SK-N-SH (cell line): ENCODE data around the gene MAP3K5. TPM values are rescaled to one million over a fixed set of nuclear protein-coding genes. Genes with fewer than 3 reads are reported as not detected.

Source experiments
- CTCF ChIA-PET: fragments of 300-600, 350-600 bp; formaldehyde crosslinking; extraction: SDS; loops from one replicate; lab custom pipeline; 2021; lab: Yijun Ruan, JAX
- POLR2A ChIA-PET: fragments of 350-600 bp; sonication (Branson Sonifier 250); formaldehyde crosslinking; extraction: SDS; loops from one replicate; lab custom pipeline; 2020; ENCODE audit warnings: antibody characterized with exemption, inconsistent platforms; lab: Yijun Ruan, JAX
- DNase-seq: peaks from one replicate; pipeline ENCODE4 v3.0.0; 2012
- H2AFZ ChIP-seq: fragments of 200-600 bp; sonication (generic); 2 replicates; pipeline ENCODE4 v1.8.1; 2016; ENCODE audit warnings: antibody characterized with exemption, mild to moderate bottlenecking, low read depth
- H3F3A ChIP-seq: fragments of 200-600 bp; sonication (generic); replicated peaks from 2 replicates; pipeline ENCODE3; 2016; ENCODE audit warnings: antibody characterized with exemption, mild to moderate bottlenecking; ENCODE audit not compliant: insufficient read depth
- H3K27ac ChIP-seq, 2 experiments: fragments of 200-500 bp in 1 of 2; fragments of 200-600 bp in 1 of 2; sonication (Bioruptor generic) in 1 of 2; sonication (generic), shearing (Covaris generic) in 1 of 2; 2 replicates each; pipeline versions ENCODE4 v1.5.1 to v1.6.1; 2014 to 2016; ENCODE audit warnings: low read depth in 2 of 2, inconsistent platforms in 1 of 2, low read length in 1 of 2, mild to moderate bottlenecking in 1 of 2, mixed read lengths in 1 of 2
- H3K27me3 ChIP-seq: fragments of 200-600 bp; sonication (generic), shearing (Covaris generic); 2 replicates; pipeline ENCODE4 v1.6.1; 2016; ENCODE audit warnings: mixed run types; ENCODE audit not compliant: insufficient read depth
- H3K36me3 ChIP-seq, 2 experiments: fragments of 200-500 bp in 1 of 2; fragments of 200-600 bp in 1 of 2; sonication (Bioruptor generic) in 1 of 2; sonication (generic) in 1 of 2; replicated peaks in 1 of 2; 2 replicates each; pipeline versions ENCODE3 to v1.5.1; 2014 to 2016; ENCODE audit warnings: low read length in 1 of 2, mild to moderate bottlenecking in 1 of 2; ENCODE audit not compliant: insufficient read depth in 2 of 2, control insufficient read depth in 1 of 2
- H3K4me1 ChIP-seq, 2 experiments: fragments of 200-500 bp in 1 of 2; fragments of 200-600 bp in 1 of 2; sonication (Bioruptor generic) in 1 of 2; sonication (generic), shearing (Covaris generic) in 1 of 2; 2 replicates each; pipeline versions ENCODE4 v1.5.1 to v1.6.1; 2014 to 2016; ENCODE audit warnings: low read depth in 1 of 2, low read length in 1 of 2, mixed run types in 1 of 2; ENCODE audit not compliant: insufficient read depth in 2 of 2, control insufficient read depth in 1 of 2
- H3K4me2 ChIP-seq: fragments of 200-600 bp; sonication (generic), shearing (Covaris generic); 2 replicates; pipeline ENCODE4 v1.6.1; 2017; ENCODE audit warnings: mixed run types
- H3K4me3 ChIP-seq, 2 experiments: fragments of 200-500 bp in 1 of 2; fragments of 200-600 bp in 1 of 2; sonication (Bioruptor generic) in 1 of 2; sonication (generic), shearing (Covaris generic) in 1 of 2; 2 replicates each; pipeline versions ENCODE4 v1.5.1 to v1.8.1; 2014 to 2016; ENCODE audit warnings: low read depth in 2 of 2, inconsistent platforms in 1 of 2, low read length in 1 of 2, mild to moderate bottlenecking in 1 of 2, mixed read lengths in 1 of 2, moderate library complexity in 1 of 2
- H3K79me2 ChIP-seq: fragments of 200-600 bp; sonication (generic); 2 replicates; pipeline ENCODE4 v1.8.1; 2017; ENCODE audit warnings: mild to moderate bottlenecking; ENCODE audit not compliant: insufficient read depth
- H3K9ac ChIP-seq: fragments of 200-600 bp; sonication (generic); 2 replicates; pipeline ENCODE4 v1.6.1; 2017; ENCODE audit warnings: mixed run types
- H3K9me2 ChIP-seq: fragments of 200-600 bp; sonication (generic); 2 replicates; pipeline ENCODE4 v1.6.1; 2017; ENCODE audit warnings: mixed run types
- H3K9me3 ChIP-seq: fragments of 200-600 bp; sonication (generic); 2 replicates; pipeline ENCODE4 v1.6.1; 2017; ENCODE audit warnings: mixed run types, mild to moderate bottlenecking, moderate library complexity
- H4K20me1 ChIP-seq: fragments of 200-600 bp; sonication (generic); 2 replicates; pipeline ENCODE4 v1.6.1; 2017; ENCODE audit warnings: mild to moderate bottlenecking, mixed run types; ENCODE audit not compliant: insufficient read depth
- CTCF ChIP-seq: fragments of 200-600 bp; sonication (generic); IDR thresholded peaks from 2 replicates; pipeline ENCODE4 v1.6.1; 2017; ENCODE audit warnings: antibody characterized with exemption, mild to moderate bottlenecking, moderate library complexity
- ELF1 ChIP-seq: IDR thresholded peaks from 2 replicates; pipeline ENCODE4 v1.4.0; 2012
- EP300 ChIP-seq, 2 experiments: IDR thresholded peaks; 2 replicates each; pipeline versions ENCODE4 v1.4.0 to v1.6.1; 2012; ENCODE audit warnings: borderline replicate concordance in 1 of 2, low read depth in 1 of 2, low read length in 1 of 2
- FOXJ3 ChIP-seq: sonication (generic); formaldehyde crosslinking; IDR thresholded peaks from 2 replicates; pipeline ENCODE4 v1.5.1; 2020; ENCODE audit warnings: mild to moderate bottlenecking, missing genetic modification reagents
- GABPA ChIP-seq: IDR thresholded peaks from 2 replicates; pipeline ENCODE4 v1.4.0; 2012; ENCODE audit warnings: low read depth, mild to moderate bottlenecking
- PBX3 ChIP-seq: IDR thresholded peaks from 2 replicates; pipeline ENCODE4; 2012
- POLR2AphosphoS5 ChIP-seq: IDR thresholded peaks from 2 replicates; pipeline ENCODE4 v1.6.1; 2012; ENCODE audit warnings: low read depth, low read length
- RAD21 ChIP-seq: IDR thresholded peaks from 2 replicates; pipeline ENCODE4 v1.6.1; 2012; ENCODE audit warnings: mild to moderate bottlenecking, low read length
- REST ChIP-seq: IDR thresholded peaks from 2 replicates; pipeline ENCODE4 v1.6.1; 2012; ENCODE audit warnings: mild to moderate bottlenecking, low read depth, low read length, moderate library complexity
- SIN3A ChIP-seq: IDR thresholded peaks from 2 replicates; pipeline ENCODE4 v1.6.1; 2012; ENCODE audit warnings: low read depth, mild to moderate bottlenecking, low read length, moderate library complexity, borderline replicate concordance
- USF2 ChIP-seq: fragments of 150-350 bp; IDR thresholded peaks from 2 replicates; pipeline ENCODE4 v1.6.1; 2017; ENCODE audit warnings: antibody characterized with exemption, low read length, low read depth, borderline replicate concordance
- ZBTB33 ChIP-seq: IDR thresholded peaks from 2 replicates; pipeline ENCODE4 v1.4.0; 2012; ENCODE audit warnings: low read depth, borderline replicate concordance
- WGBS: methylation state at CpG from one replicate; pipeline ENCODE4 v1.1.6; 2017; ENCODE audit warnings: low lambda C conversion rate; 5-methylcytosine and 5-hydroxymethylcytosine counted together
- polyA plus RNA-seq, 3 experiments: library from polyadenylated mRNA; depleted of rRNA; stranded (reverse); fragments of >200 nt; gene quantifications; 2 replicates each; pipeline ENCODE4 v1.2.3, GENCODE V29; 2012

Gene MAP3K5
- polyA plus RNA-seq, 1 of the 3 experiments (the other 2 are of a cell fraction), result 1.4 TPM

GRCh38 chr6:136763716-136764516 is 28.4 kb downstream of the MAP3K5 start:
- Histone ChIP-seq H4K20me1 (no peaks in the 10 kb centered on the region), H3K9me2 (no peaks in the 10 kb centered on the region), H3K9ac (no peak overlapping the region), H3K9me3 (no peaks in the 10 kb centered on the region), H3K4me1 (peaks cover 8 to 16% of the 10 kb centered on the region in 2 experiments; a peak in 3 of 4 replicates), H3F3A (no peaks in the 10 kb centered on the region), H3K27ac (no peak overlapping the region), H3K36me3 (no peaks in the 10 kb centered on the region), H3K27me3 (no peaks in the 10 kb centered on the region), H3K4me3 (no peak overlapping the region), H3K4me2 (no peak overlapping the region), H3K79me2 (peaks cover 41% of the 10 kb centered on the region), H2AFZ (no peak overlapping the region)
- ChIA-PET POLR2A (no interaction called here), CTCF (interaction anchor here (0.6 to 3.3 kb wide), 5 partner anchors 10 to 120 kb away, joined by 3 to 18 read pairs (median 3); partner anchors contain the start of gene MAP3K5)
- 86% methylated on average over 5 of the region's 5 CpGs for WGBS
- TF ChIP-seq POLR2AphosphoS5, result no peak
- TF ChIP-seq USF2, result no peak
- no peak for TF ChIP-seq PBX3
- TF ChIP-seq REST, result no peak
- TF ChIP-seq ZBTB33, result no peak
- no peak for TF ChIP-seq FOXJ3 (CRISPR knock-in tag)
- TF ChIP-seq SIN3A, result no peak
- TF ChIP-seq RAD21, result no peak
- no peak for TF ChIP-seq ELF1
- TF ChIP-seq CTCF, result no peak
- TF ChIP-seq GABPA, result no peak
- no peak for TF ChIP-seq EP300 (IDR thresholded peaks at IDR 0.05; ENCODE audit: borderline replicate concordance in 1 of 2, low read depth in 1 of 2, low read length in 1 of 2)
- no peak for DNase-seq
